Neutrophil (primary cell): ENCODE measurements around the gene APOB.

Source experiments
- H3K27ac ChIP-seq: fragments of 200-600 bp; sonication (generic); 2 replicates; pipeline ENCODE4 v1.5.1; 2016; ENCODE audit warnings: mild to moderate bottlenecking, moderate library complexity
- H3K27me3 ChIP-seq: fragments of 200-600 bp; sonication (generic); 2 replicates; pipeline ENCODE4 v1.6.0; 2016; ENCODE audit warnings: mild to moderate bottlenecking
- H3K36me3 ChIP-seq: fragments of 200-600 bp; sonication (generic); 2 replicates; pipeline ENCODE4 v1.5.1; 2017
- H3K4me1 ChIP-seq, 2 experiments: fragments of 200-600 bp in 1 of 2; sonication (generic) in 1 of 2; 1 replicate in 1 of 2; 2 replicates in 1 of 2; pipeline versions ENCODE4 v1.5.1 to v1.6.1; 2013 to 2016; ENCODE audit warnings: low read depth in 1 of 2, low read length in 1 of 2, mild to moderate bottlenecking in 1 of 2, moderate library complexity in 1 of 2; ENCODE audit not compliant: control insufficient read depth in 1 of 2, insufficient read depth in 1 of 2
- H3K4me3 ChIP-seq, 2 experiments: fragments of 200-600 bp in 1 of 2; sonication (generic) in 1 of 2; 1 replicate in 1 of 2; 2 replicates in 1 of 2; pipeline ENCODE4 v1.5.1; 2013 to 2016; ENCODE audit warnings: low read depth in 1 of 2, low read length in 1 of 2, mild to moderate bottlenecking in 1 of 2, moderate library complexity in 1 of 2
- H3K9me3 ChIP-seq: fragments of 200-600 bp; sonication (generic); 2 replicates; pipeline ENCODE4 v1.5.1; 2016
- TF ChIP-seq, protein P1 (sequence below): fragments of 200-600 bp; sonication (generic); IDR thresholded peaks from 2 replicates; pipeline ENCODE4 v1.5.1; 2016; ENCODE audit warnings: antibody characterized with exemption

APOB gene

GRCh38 chr2:21042958-21043743 lies 722 bp downstream of the APOB start:
- Histone ChIP-seq H3K4me1 (no peaks in the 10 kb centered on the region), H3K27ac (no peak overlapping the region), H3K27me3 (peaks cover 49% of the 10 kb centered on the region), H3K36me3 (no peaks in the 10 kb centered on the region), H3K4me3 (no peak overlapping the region), H3K9me3 (no peaks in the 10 kb centered on the region)
- TF ChIP-seq, protein P1, sequence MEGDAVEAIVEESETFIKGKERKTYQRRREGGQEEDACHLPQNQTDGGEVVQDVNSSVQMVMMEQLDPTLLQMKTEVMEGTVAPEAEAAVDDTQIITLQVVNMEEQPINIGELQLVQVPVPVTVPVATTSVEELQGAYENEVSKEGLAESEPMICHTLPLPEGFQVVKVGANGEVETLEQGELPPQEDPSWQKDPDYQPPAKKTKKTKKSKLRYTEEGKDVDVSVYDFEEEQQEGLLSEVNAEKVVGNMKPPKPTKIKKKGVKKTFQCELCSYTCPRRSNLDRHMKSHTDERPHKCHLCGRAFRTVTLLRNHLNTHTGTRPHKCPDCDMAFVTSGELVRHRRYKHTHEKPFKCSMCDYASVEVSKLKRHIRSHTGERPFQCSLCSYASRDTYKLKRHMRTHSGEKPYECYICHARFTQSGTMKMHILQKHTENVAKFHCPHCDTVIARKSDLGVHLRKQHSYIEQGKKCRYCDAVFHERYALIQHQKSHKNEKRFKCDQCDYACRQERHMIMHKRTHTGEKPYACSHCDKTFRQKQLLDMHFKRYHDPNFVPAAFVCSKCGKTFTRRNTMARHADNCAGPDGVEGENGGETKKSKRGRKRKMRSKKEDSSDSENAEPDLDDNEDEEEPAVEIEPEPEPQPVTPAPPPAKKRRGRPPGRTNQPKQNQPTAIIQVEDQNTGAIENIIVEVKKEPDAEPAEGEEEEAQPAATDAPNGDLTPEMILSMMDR: peak; percentile 85

DNA sequence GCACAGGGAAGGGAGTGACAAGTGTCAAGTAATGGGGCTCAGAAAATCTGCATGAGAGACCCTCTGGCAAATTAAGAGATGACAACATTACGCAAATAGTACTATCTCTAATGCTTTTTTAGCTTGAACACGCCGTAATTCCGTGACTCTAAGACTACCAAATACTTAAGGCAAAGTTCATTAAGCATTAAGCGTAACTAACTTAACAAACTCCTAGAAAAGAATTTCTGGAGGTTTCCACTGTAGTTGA lies 1.2 kb downstream of the APOB start:
- Histone ChIP-seq H3K27ac (no peak overlapping the region), H3K9me3 (no peaks in the 10 kb centered on the region), H3K36me3 (no peaks in the 10 kb centered on the region), H3K4me3 (no peak overlapping the region), H3K27me3 (peaks cover 49% of the 10 kb centered on the region), H3K4me1 (no peaks in the 10 kb centered on the region)
- TF ChIP-seq, protein P1: no peak

GRCh38 chr2:21041943-21042707 lies 1.7 kb downstream of the APOB start:
- H3K36me3 ChIP-seq: no peaks in the 10 kb centered on the region
- no peak overlapping the region for H3K4me3 ChIP-seq
- no peak overlapping the region for H3K27ac ChIP-seq
- no peaks in the 10 kb centered on the region for H3K9me3 ChIP-seq
- peaks cover 49% of the 10 kb centered on the region for H3K27me3 ChIP-seq
- no peaks in the 10 kb centered on the region for H3K4me1 ChIP-seq
- TF ChIP-seq, protein P1: no peak

DNA sequence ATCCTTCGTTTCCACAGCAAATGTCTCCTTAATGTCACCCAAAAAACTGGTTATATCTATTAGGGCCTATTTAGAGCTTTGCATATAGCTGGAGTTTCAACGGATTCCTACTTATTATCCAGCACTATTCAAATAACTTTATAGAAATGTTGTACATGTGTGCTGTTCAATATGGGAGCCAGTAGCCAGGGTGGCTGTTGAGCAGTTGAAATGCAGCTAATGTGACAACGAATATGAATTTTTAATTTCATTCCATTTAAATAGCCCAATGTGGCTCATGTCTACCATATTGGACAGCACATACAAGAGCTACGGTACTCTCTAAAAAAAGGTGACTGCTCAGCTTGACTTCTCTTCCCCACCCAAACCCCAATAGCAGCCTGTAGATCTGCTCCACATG lies 2.4 kb downstream of the APOB start:
- Histone ChIP-seq H3K4me3 (no peak overlapping the region), H3K27me3 (peaks cover 43% of the 10 kb centered on the region), H3K4me1 (no peaks in the 10 kb centered on the region), H3K36me3 (no peaks in the 10 kb centered on the region), H3K27ac (no peak overlapping the region), H3K9me3 (no peaks in the 10 kb centered on the region)
- TF ChIP-seq, protein P1: no peak

DNA sequence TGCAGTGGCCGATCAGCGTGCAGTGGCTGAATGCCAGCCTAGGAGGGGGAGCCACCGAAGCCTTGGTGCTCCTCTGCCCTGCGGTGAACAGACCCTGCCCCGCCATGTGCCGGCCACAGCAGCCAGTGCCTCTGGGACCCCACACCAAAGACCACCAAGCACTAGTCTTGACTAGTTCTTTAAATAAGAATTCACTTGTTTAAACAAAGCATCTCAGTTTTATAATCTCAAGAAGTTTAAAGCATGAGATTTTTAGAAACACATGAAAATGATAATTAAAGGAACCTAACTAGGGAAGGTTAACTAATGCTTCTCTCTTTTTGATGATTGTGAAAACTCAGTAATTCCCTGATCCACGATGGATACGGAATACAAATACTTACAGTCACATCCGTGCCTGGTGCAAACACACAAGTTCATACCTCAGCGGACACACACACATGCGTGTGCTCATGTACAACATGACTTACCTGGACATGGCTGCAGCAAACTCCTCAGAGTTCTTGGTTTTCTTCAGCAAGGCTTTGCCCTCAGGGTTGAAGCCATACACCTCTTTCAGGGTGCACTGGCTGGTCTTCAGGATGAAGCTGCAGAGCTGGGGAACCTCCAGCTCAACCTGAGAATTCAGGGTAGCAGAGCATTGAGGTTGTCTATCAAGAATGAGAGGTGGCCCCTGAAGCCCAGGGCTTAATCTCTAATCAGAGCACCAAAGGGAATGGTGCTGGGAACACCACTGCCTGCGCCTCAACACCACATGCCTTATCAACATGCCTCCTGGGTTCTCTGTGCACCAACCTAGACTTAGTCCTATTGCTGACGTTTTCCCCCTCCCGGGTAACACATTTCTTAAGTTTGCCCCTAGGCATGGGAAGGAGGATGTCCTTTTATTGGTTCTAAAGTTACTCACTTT lies 3.1 kb downstream of the APOB start:
- Histone ChIP-seq H3K4me3 (no peak overlapping the region), H3K36me3 (no peaks in the 10 kb centered on the region), H3K9me3 (no peaks in the 10 kb centered on the region), H3K27ac (no peak overlapping the region), H3K27me3 (peaks cover 37% of the 10 kb centered on the region), H3K4me1 (no peaks in the 10 kb centered on the region)
- TF ChIP-seq, protein P1: no peak
